Colonic mucosa (tissue), 4 donors: ENCODE data around the gene RASSF7. TPM values are rescaled to one million over a fixed set of nuclear protein-coding genes. Genes with fewer than 3 reads are reported as not detected.
A peak's percentile ranks its signal among the peaks of the same experiment; 100 is the strongest.

Experiments
- DNase-seq: peaks from one replicate; pipeline ENCODE4 v3.0.0-alpha.2; 2020
- H3K27ac ChIP-seq: fragments of 200-600 bp; one replicate; pipeline ENCODE4 v1.8.0; 2021
- H3K27me3 ChIP-seq: fragments of 200-600 bp; one replicate; pipeline ENCODE4 v1.8.0; 2021
- H3K36me3 ChIP-seq: fragments of 200-600 bp; one replicate; pipeline ENCODE4 v1.8.0; 2021
- H3K4me1 ChIP-seq: fragments of 200-600 bp; one replicate; pipeline ENCODE4 v1.8.0; 2021; ENCODE audit warnings: mild to moderate bottlenecking
- H3K4me3 ChIP-seq: fragments of 200-600 bp; one replicate; pipeline ENCODE4 v1.8.0; 2021
- H3K9ac ChIP-seq, 2 donors: one replicate each; pipeline ENCODE4 v1.7.0; 2013; ENCODE audit warnings: control low read depth in 2 of 2, low read depth in 2 of 2, low read length in 2 of 2
- H3K9me3 ChIP-seq: fragments of 200-600 bp; one replicate; pipeline ENCODE4 v1.8.0; 2021
- intact Hi-C: fragments of 100-400 bp; cut with DNase I; formaldehyde crosslinking; loops from one replicate; pipeline ENCODE4 v1.14.1; 2022
- total RNA-seq, 2 donors: library from RNA; stranded (reverse); fragmentation: NEBNext Ultra II Directional in 1 of 2; extraction: Animal tissue kit (Norgen Biotek cat#: 25700) in 1 of 2; gene quantifications; one replicate each; pipeline ENCODE4 v1.2.1, GENCODE V29; 2021
- TF ChIP-seq, protein P1 (sequence below): fragments of 200-600 bp; IDR thresholded peaks from one replicate; pipeline ENCODE4 v1.8.0; 2022; ENCODE audit warnings: antibody characterized with exemption, mild to moderate bottlenecking
- donor health status: healthy.
- donor health status: DM: no; HTN: no; CAD: no.
- donor health status: DM: no; HTN: no; CAD: no.

Gene RASSF7
- total RNA-seq, 2 donors from 2014 or later: 108 to 139 TPM

DNA sequence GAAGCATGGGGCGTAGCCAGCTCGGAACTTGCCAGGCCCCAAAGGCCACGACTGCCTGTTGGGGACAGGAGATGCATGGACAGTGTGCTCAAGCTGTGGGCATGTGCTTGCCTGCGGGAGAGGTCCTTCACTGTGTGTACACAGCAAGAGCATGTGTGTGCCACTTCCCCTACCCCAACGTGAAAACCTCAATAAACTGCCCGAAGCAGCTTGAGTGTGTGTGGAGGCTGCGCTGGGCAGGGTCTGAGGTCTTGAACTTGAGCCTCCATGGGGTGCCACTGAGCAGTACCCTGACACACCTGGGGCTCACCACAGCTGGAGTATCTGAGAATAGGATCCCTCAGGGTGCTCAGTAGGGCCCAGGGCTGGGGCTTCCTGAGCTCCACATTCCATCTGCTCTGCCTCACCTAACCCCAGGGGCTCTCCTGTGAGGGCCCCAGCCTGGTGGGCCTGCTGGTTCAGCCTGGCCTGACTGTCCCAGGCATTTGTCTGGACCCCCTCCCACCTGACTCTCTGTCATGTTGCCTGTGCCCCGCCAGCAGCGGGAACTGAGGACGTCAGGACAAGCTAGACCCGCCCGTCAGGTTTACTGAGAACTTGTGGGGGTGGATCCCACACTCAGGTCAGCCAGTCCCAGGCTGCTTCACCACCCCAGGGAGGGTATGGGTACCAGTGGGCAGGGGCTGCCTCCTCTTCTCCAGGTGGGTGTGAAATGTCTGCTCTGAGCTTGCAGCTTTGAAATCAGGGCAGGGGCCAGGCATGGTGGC lies 3.2 kb downstream of the RASSF7 start:
- TF ChIP-seq, protein P1, sequence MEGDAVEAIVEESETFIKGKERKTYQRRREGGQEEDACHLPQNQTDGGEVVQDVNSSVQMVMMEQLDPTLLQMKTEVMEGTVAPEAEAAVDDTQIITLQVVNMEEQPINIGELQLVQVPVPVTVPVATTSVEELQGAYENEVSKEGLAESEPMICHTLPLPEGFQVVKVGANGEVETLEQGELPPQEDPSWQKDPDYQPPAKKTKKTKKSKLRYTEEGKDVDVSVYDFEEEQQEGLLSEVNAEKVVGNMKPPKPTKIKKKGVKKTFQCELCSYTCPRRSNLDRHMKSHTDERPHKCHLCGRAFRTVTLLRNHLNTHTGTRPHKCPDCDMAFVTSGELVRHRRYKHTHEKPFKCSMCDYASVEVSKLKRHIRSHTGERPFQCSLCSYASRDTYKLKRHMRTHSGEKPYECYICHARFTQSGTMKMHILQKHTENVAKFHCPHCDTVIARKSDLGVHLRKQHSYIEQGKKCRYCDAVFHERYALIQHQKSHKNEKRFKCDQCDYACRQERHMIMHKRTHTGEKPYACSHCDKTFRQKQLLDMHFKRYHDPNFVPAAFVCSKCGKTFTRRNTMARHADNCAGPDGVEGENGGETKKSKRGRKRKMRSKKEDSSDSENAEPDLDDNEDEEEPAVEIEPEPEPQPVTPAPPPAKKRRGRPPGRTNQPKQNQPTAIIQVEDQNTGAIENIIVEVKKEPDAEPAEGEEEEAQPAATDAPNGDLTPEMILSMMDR: no peak
- no peak overlapping the region for H3K4me3 ChIP-seq
- H3K27me3 ChIP-seq: no peaks in the 10 kb centered on the region
- peak overlapping the region; percentile 17 for H3K27ac ChIP-seq
- no peaks in the 10 kb centered on the region for H3K36me3 ChIP-seq
- peaks cover 13% of the 10 kb centered on the region for H3K4me1 ChIP-seq
- no peak for DNase-seq
- no peak overlapping the region for H3K9ac ChIP-seq
- intact Hi-C loops: no loop called here
- no peaks in the 10 kb centered on the region for H3K9me3 ChIP-seq

DNA sequence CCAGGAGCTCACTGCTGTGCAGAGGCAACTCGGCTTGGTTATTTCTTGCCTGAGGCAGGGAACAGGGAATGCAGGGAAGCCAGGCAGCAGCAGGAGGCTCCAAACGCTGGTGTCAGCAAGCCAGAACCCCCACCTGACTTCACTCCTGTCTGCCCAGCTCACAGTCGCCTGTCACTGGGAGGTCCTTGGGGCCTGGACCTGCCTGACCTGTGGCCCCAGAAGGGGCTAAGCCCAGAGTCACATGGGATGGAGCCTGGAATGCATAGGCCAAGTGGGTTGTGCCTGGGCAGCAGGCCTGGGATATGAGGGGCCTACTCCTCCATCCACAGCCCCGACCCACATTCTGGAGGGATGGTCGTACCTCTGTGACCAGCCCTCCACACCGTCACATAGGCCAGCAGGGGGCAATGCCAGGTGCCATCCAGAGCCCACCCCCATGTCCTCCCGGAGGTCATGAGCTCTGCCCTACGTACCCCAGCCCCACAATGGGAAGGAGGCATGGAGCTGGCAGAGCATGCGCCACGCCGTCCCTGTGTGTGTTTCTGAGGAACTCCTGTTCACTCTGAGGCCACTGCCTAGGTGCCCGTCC lies 5.2 kb downstream of the RASSF7 start:
- Histone ChIP-seq H3K27me3 (no peaks in the 10 kb centered on the region), H3K4me3 (no peak overlapping the region), H3K4me1 (peaks cover 10% of the 10 kb centered on the region), H3K9me3 (no peaks in the 10 kb centered on the region), H3K27ac (no peak overlapping the region), H3K9ac (no peak overlapping the region), H3K36me3 (no peaks in the 10 kb centered on the region)
- no peak for DNase-seq
- TF ChIP-seq, protein P1: no peak
- intact Hi-C loops: no loop called here

DNA sequence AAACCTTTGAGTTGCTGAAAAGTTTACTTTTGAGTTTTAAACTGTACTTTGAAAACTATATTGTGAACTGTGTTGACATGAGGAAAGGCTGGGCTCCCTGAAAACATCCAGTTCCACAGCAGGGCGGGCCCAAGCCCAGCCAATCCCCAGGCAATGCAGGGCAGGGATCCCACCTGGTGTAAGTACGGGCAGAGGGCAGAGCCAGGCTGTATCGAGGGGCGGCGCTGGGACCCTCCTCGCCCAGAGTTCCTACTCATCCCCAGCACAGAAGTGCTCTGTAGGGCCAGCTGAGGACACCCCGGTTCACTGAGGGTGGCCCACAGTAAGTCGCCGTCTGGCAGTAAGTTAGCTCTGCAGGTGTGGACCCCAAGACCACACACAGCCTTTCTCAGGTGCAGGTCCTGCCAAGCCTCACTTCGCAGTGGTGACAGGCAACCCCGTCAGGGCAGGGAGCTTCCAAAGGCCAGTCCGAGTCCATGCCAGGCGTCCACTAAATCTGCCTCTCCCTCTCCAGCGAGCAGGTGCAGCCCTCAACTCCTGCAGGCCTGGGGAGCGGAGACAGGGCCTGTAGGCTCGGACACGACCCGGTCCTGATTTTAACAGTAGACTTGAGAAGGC lies 6.3 kb downstream of the RASSF7 start:
- no peaks in the 10 kb centered on the region for H3K36me3 ChIP-seq
- no peak for DNase-seq
- H3K9me3 ChIP-seq: no peaks in the 10 kb centered on the region
- TF ChIP-seq, protein P1: no peak
- intact Hi-C loops: no loop called here
- H3K4me1 ChIP-seq: peaks cover 5% of the 10 kb centered on the region
- H3K27ac ChIP-seq: peak overlapping the region; percentile 86
- H3K9ac ChIP-seq: peak overlapping the region; percentile 73 to 91
- no peaks in the 10 kb centered on the region for H3K27me3 ChIP-seq
- peak overlapping the region; percentile 63 for H3K4me3 ChIP-seq

DNA sequence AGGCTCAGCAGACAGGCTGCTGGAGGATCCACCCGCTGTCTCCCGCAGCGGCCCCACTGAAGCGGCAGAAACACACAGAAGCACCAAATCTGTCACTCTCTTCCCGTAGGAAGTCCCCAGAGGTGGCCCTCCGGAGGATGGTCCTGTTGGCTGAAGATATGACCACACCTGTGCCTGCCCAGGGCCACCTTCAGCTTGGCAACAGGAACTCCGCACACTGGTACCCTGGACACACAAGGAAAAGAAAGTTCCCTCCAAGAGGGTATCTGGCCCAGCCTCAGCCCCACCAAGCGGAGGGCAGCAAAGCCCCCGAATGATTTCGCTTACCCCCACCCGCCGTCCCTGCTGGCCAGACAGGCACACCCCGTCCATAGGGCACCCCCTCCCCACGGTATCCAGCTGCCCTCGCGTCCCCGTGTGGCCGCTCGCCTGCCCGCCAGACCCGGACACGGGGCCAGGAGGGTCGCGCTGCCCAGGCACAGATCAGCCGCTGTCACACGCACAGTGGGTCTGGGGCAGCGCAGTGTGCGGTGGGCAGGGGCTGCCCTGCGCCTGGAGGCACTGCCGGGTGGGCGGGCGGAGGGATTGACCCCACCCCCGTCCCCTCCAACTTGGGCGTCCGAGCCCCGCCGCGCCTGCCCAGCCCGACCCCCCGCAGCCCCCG lies 7.0 kb downstream of the RASSF7 start:
- peak overlapping the region; percentile 86 for H3K27ac ChIP-seq

More for the DNA sequence above, 7.0 kb downstream of the RASSF7 start:
- H3K9ac ChIP-seq: peak overlapping the region; percentile 73 to 91
- no peak for DNase-seq
- no peaks in the 10 kb centered on the region for H3K36me3 ChIP-seq
- intact Hi-C loops: no loop called here
- TF ChIP-seq, protein P1: no peak
- peak overlapping the region; percentile 63 for H3K4me3 ChIP-seq
- no peaks in the 10 kb centered on the region for H3K27me3 ChIP-seq
- H3K4me1 ChIP-seq: no peaks in the 10 kb centered on the region
- no peaks in the 10 kb centered on the region for H3K9me3 ChIP-seq
